Cardiac fibroblast (primary cell): ENCODE measurements around the gene ELOF1.

Experiments used
- DNase-seq, 2 donors: peaks; one replicate each; pipeline versions ENCODE4 v3.0.0 to v3.0.0-alpha.2; 2010; ENCODE audit warnings: low read depth in 2 of 2
- H3K4me3 ChIP-seq, 2 donors: replicated peaks in 1 of 2; 1 replicate in 1 of 2; 2 replicates in 1 of 2; pipeline ENCODE4 v1.5.1; 2011; ENCODE audit warnings: low read depth in 2 of 2, low read length in 2 of 2, mild to moderate bottlenecking in 2 of 2, moderate library complexity in 1 of 2
- TF ChIP-seq, protein P1 (sequence below): IDR thresholded peaks from one replicate; pipeline ENCODE4 v1.5.1; 2011; ENCODE audit warnings: low read depth, mild to moderate bottlenecking, low read length, inconsistent platforms

The ELOF1 gene

DNA sequence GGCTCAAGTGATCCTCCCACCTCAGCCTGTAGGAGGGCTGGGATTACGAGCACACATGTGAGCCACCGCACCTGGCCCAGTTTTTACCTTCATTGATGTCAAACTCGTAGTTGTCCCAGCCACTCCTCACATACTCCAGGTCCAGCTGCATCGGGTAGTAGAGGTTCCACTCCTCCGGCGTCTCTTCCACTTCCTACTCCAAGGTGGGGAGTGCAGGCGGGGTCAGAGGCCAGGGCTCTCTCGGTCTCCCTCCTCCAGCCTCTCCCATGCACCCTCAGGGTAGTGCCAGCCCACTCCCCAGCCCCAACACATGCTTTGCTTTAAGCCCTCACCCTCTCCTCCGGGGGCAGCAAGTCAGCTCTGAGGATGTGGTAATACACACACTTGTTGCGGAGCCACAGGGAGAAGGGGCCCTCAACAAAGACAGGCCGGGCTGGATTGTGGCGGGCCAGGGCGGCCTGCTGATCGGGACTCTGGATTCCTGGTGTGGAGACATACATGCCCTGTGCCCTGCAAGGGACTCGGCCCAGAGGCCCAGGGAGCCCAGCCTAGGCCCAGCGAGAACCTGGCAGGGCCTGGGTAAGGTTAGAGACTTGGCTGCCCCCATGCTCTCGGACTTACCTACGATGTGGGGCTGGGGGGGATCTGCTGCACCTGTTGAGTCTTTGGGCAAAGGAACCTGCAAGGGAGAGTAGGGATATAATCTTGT, 51.5 kb downstream of the ELOF1 start:
- no peak for DNase-seq
- TF ChIP-seq, protein P1, sequence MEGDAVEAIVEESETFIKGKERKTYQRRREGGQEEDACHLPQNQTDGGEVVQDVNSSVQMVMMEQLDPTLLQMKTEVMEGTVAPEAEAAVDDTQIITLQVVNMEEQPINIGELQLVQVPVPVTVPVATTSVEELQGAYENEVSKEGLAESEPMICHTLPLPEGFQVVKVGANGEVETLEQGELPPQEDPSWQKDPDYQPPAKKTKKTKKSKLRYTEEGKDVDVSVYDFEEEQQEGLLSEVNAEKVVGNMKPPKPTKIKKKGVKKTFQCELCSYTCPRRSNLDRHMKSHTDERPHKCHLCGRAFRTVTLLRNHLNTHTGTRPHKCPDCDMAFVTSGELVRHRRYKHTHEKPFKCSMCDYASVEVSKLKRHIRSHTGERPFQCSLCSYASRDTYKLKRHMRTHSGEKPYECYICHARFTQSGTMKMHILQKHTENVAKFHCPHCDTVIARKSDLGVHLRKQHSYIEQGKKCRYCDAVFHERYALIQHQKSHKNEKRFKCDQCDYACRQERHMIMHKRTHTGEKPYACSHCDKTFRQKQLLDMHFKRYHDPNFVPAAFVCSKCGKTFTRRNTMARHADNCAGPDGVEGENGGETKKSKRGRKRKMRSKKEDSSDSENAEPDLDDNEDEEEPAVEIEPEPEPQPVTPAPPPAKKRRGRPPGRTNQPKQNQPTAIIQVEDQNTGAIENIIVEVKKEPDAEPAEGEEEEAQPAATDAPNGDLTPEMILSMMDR: no peak
- H3K4me3 ChIP-seq: no peak overlapping the region

DNA sequence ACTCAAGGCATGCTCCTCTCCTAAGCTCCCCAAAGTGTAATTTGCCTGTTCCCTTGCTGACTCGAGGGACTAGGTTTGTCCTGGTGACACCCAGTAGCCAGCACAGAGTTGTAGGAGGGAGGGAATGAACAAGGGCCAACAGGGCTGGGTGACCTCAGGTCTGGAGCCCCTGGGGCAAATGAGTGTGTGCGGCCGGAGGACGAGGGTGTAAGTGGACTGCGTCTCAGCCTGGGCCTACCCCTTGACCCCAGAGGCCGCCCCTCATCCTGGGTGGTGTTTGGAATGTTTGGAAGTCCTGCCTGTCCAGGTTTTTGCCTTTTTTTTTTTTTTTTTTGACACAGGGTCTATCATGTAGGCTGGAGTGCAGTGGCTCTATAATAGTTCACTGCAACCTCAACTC, 52.1 kb downstream of the ELOF1 start:
- no peak overlapping the region for H3K4me3 ChIP-seq

DNA sequence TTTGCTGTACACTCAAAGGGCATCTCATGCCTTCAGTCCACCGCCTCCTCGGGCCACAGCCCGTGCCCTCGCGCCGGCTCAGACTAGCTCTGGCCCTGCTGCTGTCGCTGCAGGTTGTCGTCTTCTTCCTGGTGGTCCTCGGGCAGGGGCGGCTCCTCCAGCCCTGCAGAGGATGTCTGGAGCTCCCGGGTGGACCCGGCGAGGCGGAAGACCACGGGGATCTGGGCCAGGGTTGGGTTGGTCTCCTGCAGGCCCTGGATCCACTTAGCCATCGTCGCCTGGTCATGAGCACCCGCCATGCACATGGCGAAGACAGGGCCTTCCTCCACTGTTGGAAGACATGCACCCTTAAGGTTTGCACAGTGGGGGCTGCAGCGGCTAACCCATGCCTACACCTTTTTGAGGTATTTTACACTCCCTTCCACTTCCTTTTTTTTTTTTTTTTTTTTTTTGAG, 52.9 kb downstream of the ELOF1 start:
- TF ChIP-seq, protein P1: no peak
- DNase-seq: no peak
- peak overlapping the region; percentile 46 to 70 for H3K4me3 ChIP-seq

More for the DNA sequence above, 52.1 kb downstream of the ELOF1 start:
- DNase-seq: no peak
- TF ChIP-seq, protein P1: no peak

DNA sequence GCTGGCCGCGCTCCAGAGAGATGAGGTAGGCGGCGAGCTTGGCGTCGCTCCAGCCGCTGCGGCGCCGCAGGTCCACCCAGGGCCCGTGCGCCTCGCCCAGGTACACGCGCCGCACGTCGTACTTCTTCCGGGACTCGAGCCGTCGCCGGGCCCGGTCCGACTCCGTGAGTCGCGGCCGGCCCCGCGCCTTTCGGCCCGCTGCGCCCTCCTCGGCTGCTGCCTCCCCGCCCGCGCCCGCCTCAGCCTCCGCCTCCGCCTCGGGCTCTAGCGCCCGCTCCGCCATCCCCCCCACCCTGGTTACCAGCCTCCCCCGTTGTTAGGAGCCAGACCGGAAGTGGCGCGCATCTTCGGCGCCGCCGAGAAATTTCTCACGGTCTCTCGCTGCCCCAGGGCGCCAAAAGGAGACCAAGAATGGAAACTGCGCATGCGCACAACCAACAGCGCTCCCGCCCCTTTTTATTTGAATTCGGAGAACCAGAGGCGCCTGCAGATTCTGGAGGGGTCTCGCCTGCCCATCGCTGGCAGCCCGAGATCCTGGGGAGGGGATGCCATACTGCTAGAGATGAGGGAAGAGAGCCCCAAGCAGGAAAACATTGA, 53.4 kb downstream of the ELOF1 start, which contains the start of gene ZNF653:
TSS of gene ZNF653 (minus strand) at position 336 of the 597 bp plus-strand sequence. CDS start at position 283, 53 bp downstream.
- peak; percentile 96 for DNase-seq
- H3K4me3 ChIP-seq: peak within 1 kb of the TSS; percentile 46 to 70
- TF ChIP-seq, protein P1: no peak

DNA sequence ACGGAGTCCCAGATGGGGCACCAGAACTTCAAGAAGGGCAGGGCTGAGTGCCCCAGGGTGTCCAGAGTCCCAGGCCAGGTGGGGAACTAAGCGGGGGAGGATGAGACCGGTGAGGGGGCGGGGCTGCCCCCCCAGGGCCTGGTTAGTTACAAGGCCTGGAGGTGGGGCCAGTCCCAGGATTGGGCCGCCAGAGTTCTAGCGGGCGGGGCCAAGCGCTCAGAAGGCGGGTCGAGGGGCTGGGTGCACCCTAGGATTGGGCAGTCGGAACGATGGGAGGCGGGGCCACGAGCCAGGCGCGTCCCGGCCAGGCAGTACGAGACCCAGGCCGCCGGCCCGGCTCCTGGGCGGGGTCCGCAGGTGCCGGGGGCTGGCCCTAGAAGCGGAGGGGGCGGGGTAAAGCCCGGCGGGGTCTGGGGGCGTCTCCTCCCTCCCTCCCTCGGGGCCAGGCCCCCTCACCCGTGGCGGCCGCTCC, 54.0 kb downstream of the ELOF1 start:
- TF ChIP-seq, protein P1: no peak
- DNase-seq: peak; percentile 94 to 96
- peak overlapping the region; percentile 46 to 70 for H3K4me3 ChIP-seq

DNA sequence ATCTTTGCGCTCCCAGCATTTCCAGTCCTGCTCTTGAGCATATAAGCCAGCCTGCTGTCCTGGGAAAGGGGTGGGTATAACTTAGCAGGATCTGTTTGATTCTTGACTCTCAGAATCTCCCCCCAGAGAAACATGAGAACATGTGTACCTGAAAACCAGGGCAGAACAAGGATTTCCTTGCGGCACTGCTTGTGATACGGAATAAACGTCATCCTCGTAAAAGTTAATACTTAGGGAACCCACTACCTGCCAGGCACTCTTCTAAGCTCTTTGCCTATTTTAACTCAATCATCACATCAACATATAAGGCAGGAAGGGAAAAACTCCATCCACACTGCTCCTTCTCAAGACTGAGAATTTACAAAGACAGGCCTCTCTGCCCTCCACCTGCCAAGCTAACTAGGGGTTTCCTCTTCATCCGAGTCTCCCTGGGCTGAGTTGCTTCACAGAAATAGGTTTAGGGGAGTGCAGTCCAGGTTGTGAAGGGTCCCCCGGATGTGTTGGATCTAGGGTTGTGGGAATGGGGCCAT, 54.5 kb downstream of the ELOF1 start:
- TF ChIP-seq, protein P1: no peak
- peak overlapping the region; percentile 46 to 70 for H3K4me3 ChIP-seq
- no peak for DNase-seq
